ENCODE data around the gene HJV.

DNA sequence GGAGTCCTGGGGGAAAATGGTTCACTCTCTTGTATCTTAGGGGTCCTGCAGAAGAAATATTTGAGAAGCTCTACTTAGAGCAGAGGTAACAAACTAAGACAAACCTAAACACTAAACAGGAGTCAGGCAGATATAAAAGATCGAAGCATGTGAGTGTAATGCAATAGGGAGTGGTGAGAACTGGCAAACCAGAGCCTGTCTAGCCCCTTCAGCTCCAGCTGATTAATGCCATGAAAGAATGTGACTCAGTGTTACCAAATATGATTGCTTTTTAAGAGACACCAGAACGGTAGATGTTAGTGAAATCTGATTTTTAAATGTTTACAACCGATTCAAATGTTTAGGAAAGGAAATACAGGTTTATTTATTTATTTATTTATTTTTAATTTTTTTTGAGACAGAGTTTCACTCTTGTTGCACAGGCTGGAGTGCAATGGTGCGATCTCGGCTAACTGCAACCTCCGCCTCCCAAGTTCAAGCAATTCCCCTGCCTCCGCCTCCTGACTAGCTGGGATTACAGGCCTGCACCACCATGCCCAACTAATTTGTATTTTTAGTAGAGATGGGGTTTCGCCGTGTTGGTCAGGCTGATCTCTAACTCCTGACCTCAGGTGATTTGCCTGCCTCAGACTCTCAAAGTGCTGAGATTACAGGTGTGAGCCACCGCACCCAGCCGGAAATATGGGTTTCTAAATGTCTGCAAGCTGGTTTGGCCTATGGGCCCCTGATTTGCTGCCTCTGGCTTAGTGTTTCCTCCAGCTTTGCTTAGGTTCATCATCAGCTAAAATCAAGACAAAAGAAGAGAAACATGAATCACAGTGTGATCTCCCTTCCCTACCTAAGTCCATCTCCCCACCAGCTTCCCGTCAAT is 37.3 kb downstream of the HJV start:
- TF ChIP-seq FOXP2 (optimal IDR thresholded peaks at IDR 0.05; ENCODE audit: borderline replicate concordance, extremely low read depth, extremely low read length, insufficient read depth) (no peak), POLR2AphosphoS5 (IDR thresholded peaks at IDR 0.05; ENCODE audit: low read depth, low read length) (no peak)
- TF ChIP-seq, protein P1, sequence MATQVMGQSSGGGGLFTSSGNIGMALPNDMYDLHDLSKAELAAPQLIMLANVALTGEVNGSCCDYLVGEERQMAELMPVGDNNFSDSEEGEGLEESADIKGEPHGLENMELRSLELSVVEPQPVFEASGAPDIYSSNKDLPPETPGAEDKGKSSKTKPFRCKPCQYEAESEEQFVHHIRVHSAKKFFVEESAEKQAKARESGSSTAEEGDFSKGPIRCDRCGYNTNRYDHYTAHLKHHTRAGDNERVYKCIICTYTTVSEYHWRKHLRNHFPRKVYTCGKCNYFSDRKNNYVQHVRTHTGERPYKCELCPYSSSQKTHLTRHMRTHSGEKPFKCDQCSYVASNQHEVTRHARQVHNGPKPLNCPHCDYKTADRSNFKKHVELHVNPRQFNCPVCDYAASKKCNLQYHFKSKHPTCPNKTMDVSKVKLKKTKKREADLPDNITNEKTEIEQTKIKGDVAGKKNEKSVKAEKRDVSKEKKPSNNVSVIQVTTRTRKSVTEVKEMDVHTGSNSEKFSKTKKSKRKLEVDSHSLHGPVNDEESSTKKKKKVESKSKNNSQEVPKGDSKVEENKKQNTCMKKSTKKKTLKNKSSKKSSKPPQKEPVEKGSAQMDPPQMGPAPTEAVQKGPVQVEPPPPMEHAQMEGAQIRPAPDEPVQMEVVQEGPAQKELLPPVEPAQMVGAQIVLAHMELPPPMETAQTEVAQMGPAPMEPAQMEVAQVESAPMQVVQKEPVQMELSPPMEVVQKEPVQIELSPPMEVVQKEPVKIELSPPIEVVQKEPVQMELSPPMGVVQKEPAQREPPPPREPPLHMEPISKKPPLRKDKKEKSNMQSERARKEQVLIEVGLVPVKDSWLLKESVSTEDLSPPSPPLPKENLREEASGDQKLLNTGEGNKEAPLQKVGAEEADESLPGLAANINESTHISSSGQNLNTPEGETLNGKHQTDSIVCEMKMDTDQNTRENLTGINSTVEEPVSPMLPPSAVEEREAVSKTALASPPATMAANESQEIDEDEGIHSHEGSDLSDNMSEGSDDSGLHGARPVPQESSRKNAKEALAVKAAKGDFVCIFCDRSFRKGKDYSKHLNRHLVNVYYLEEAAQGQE (IDR thresholded peaks at IDR 0.05; ENCODE audit: insufficient read depth in 1 of 2, low read depth in 2 of 2, low read length in 2 of 2) = no peak

Measured in PFSK-1 (cell line).